Gastroesophageal sphincter (tissue), 3 donors: ENCODE results near the gene EXOSC2.

Source experiments
- POLR2A ChIP-seq, 2 donors: fragments of 450-650 bp; IDR thresholded peaks; one replicate each; pipeline ENCODE4 v1.6.1; 2017; ENCODE audit warnings: antibody characterized with exemption in 2 of 2, mild to moderate bottlenecking in 2 of 2, moderate library complexity in 1 of 2
- TF ChIP-seq, protein P1 (sequence below), 4 experiments: fragments of 200-600 bp in 2 of 4; fragments of 450-650 bp in 2 of 4; sonication (generic) in 1 of 4; IDR thresholded peaks; one replicate each; pipeline ENCODE4 v1.5.1; 2017 to 2019; ENCODE audit warnings: antibody characterized with exemption in 4 of 4, mild to moderate bottlenecking in 2 of 4, moderate library complexity in 2 of 4

DNA sequence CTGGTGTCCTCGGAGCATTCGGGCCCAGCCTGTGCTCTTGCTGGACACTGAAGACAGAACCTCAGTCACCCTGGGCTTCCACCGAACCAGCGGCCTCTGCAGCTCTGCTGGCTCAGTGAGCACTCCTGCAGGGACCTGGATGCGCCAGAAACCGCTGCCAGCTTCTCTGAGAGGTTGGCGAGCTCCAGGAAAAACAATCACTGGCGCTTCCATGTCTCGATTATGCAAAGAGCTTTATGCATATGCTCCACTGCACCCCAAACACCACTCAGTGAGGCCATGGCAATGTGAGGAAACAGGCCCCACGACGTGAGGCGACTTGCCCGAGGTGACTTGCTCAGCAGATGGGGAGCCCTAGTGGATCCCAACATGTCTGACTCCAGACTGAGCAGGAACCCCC, 18.2 kb upstream of the EXOSC2 start:
- TF ChIP-seq, protein P1, sequence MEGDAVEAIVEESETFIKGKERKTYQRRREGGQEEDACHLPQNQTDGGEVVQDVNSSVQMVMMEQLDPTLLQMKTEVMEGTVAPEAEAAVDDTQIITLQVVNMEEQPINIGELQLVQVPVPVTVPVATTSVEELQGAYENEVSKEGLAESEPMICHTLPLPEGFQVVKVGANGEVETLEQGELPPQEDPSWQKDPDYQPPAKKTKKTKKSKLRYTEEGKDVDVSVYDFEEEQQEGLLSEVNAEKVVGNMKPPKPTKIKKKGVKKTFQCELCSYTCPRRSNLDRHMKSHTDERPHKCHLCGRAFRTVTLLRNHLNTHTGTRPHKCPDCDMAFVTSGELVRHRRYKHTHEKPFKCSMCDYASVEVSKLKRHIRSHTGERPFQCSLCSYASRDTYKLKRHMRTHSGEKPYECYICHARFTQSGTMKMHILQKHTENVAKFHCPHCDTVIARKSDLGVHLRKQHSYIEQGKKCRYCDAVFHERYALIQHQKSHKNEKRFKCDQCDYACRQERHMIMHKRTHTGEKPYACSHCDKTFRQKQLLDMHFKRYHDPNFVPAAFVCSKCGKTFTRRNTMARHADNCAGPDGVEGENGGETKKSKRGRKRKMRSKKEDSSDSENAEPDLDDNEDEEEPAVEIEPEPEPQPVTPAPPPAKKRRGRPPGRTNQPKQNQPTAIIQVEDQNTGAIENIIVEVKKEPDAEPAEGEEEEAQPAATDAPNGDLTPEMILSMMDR (IDR thresholded peaks at IDR 0.05): no peak
- no peak for TF ChIP-seq POLR2A (IDR thresholded peaks at IDR 0.05)
